OCI-LY1 (cell line): ENCODE data around the gene ORAI1.
"Not testable (repeated sequence)": the region's sequence is repeated elsewhere in the genome, so short reads cannot be mapped to it uniquely, and the experiment has no call there.

Experiments used
- H2AFZ ChIP-seq: fragments of 200-600 bp; sonication (generic), shearing (Covaris generic); 2 replicates; pipeline ENCODE4 v1.6.0; 2014; ENCODE audit warnings: antibody characterized with exemption, mild to moderate bottlenecking, low read length
- H3F3A ChIP-seq: fragments of 200-600 bp; sonication (generic), shearing (Covaris generic); 2 replicates; pipeline ENCODE4 v1.6.0; 2014; ENCODE audit warnings: mild to moderate bottlenecking, antibody characterized with exemption, low read length, moderate library complexity; ENCODE audit not compliant: insufficient read depth
- H3K27ac ChIP-seq: fragments of 200-600 bp; sonication (generic); 2 replicates; pipeline ENCODE4 v1.5.1; 2014; ENCODE audit warnings: low read length, mixed run types, mild to moderate bottlenecking, low read depth; ENCODE audit not compliant: poor library complexity, severe bottlenecking
- H3K27me3 ChIP-seq: fragments of 200-600 bp; sonication (generic); 2 replicates; pipeline ENCODE4 v1.6.0; 2014; ENCODE audit warnings: antibody characterized with exemption, mild to moderate bottlenecking, low read length, moderate library complexity; ENCODE audit not compliant: insufficient read depth
- H3K36me3 ChIP-seq: fragments of 200-600 bp; sonication (generic); 2 replicates; pipeline ENCODE4 v1.6.1; 2014; ENCODE audit warnings: mild to moderate bottlenecking, antibody characterized with exemption, low read length, moderate library complexity, mixed read lengths; ENCODE audit not compliant: insufficient read depth
- H3K4me1 ChIP-seq: fragments of 200-600 bp; sonication (generic); 2 replicates; pipeline ENCODE4 v1.5.1; 2014; ENCODE audit warnings: mild to moderate bottlenecking, low read length, moderate library complexity; ENCODE audit not compliant: insufficient read depth, severe bottlenecking
- H3K4me2 ChIP-seq: fragments of 200-600 bp; sonication (generic), shearing (Covaris generic); 2 replicates; pipeline ENCODE4 v1.6.1; 2014; ENCODE audit warnings: low read length
- H3K4me3 ChIP-seq: fragments of 200-600 bp; sonication (generic); 2 replicates; pipeline ENCODE4 v1.5.1; 2014; ENCODE audit warnings: low read length, low read depth, mild to moderate bottlenecking, mixed read lengths; ENCODE audit not compliant: poor library complexity, severe bottlenecking
- H3K79me2 ChIP-seq: fragments of 200-600 bp; shearing (Covaris generic); 2 replicates; pipeline ENCODE4 v1.6.1; 2016; ENCODE audit warnings: mixed run types, low read length, mixed read lengths; ENCODE audit not compliant: insufficient read depth
- H3K9ac ChIP-seq: fragments of 200-600 bp; sonication (generic), shearing (Covaris generic); 2 replicates; pipeline ENCODE4 v1.6.1; 2014; ENCODE audit warnings: mild to moderate bottlenecking, low read length, mixed read lengths
- H3K9me2 ChIP-seq: fragments of 200-600 bp; sonication (generic), shearing (Covaris generic); 2 replicates; pipeline ENCODE4 v1.6.1; 2014; ENCODE audit warnings: low read depth, mild to moderate bottlenecking, low read length, mixed read lengths
- H3K9me3 ChIP-seq: fragments of 200-600 bp; shearing (Covaris generic); 2 replicates; pipeline ENCODE4 v1.6.1; 2014; ENCODE audit warnings: low read length, mixed read lengths
- H4K20me1 ChIP-seq: fragments of 200-600 bp; sonication (generic), shearing (Covaris generic); 2 replicates; pipeline ENCODE4 v1.6.0; 2016; ENCODE audit warnings: mild to moderate bottlenecking, low read length; ENCODE audit not compliant: insufficient read depth
- EZH2 ChIP-seq: fragments of 200-600 bp; sonication (generic), shearing (Covaris generic); IDR thresholded peaks from 2 replicates; pipeline ENCODE4 v1.8.0; 2017; ENCODE audit warnings: borderline replicate concordance, mixed run types, mild to moderate bottlenecking, antibody characterized with exemption, low read length, moderate library complexity, mixed read lengths
- TF ChIP-seq, protein P1 (sequence below): fragments of 200-600 bp; sonication (generic), shearing (Covaris generic); IDR thresholded peaks from 2 replicates; pipeline ENCODE4 v1.5.1; 2017; ENCODE audit warnings: mild to moderate bottlenecking, antibody characterized with exemption, low read length, moderate library complexity, mixed read lengths

Gene ORAI1

DNA sequence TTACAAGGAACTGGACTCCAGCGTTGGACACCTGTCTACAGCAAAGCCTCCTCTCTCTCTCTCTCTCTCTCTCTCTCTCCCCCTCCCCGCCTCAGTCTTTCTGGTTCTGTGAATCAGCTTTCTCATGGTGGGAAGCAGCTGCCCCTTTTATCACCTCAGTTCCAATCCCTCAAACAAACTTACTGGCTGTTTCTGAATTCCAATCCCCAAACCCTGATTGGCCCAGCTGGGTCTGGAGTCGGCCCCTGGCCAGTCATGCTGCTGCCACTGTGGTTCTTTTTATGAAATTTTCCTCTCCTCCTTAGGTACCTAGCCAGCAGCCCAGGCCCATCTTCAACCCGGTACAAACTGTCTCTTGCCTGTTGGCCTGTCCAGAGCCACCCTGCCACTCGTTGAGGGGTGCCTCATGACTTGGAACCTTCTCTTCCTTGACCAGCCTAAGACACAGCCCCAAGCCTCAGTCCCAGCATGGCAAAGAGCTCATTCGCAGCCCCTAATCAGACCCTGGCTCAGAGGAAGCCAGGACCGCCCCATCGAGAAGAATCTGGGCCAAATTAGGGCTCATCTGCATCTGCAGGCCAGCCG lies 52.5 kb downstream of the ORAI1 start:
- Histone ChIP-seq H3K9ac (no peak overlapping the region), H3K9me2 (no peaks in the 10 kb centered on the region), H4K20me1 (no peaks in the 10 kb centered on the region), H3K4me3 (no peak overlapping the region), H3K4me2 (no peak overlapping the region), H3K27me3 (no peaks in the 10 kb centered on the region), H3K9me3 (no peaks in the 10 kb centered on the region), H3K4me1 (no peaks in the 10 kb centered on the region), H3K36me3 (no peaks in the 10 kb centered on the region), H3F3A (no peaks in the 10 kb centered on the region), H3K79me2 (no peaks in the 10 kb centered on the region), H2AFZ (no peak overlapping the region), H3K27ac (no peak overlapping the region)
- TF ChIP-seq, protein P1, sequence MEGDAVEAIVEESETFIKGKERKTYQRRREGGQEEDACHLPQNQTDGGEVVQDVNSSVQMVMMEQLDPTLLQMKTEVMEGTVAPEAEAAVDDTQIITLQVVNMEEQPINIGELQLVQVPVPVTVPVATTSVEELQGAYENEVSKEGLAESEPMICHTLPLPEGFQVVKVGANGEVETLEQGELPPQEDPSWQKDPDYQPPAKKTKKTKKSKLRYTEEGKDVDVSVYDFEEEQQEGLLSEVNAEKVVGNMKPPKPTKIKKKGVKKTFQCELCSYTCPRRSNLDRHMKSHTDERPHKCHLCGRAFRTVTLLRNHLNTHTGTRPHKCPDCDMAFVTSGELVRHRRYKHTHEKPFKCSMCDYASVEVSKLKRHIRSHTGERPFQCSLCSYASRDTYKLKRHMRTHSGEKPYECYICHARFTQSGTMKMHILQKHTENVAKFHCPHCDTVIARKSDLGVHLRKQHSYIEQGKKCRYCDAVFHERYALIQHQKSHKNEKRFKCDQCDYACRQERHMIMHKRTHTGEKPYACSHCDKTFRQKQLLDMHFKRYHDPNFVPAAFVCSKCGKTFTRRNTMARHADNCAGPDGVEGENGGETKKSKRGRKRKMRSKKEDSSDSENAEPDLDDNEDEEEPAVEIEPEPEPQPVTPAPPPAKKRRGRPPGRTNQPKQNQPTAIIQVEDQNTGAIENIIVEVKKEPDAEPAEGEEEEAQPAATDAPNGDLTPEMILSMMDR = no peak
- TF ChIP-seq EZH2 = no peak

DNA sequence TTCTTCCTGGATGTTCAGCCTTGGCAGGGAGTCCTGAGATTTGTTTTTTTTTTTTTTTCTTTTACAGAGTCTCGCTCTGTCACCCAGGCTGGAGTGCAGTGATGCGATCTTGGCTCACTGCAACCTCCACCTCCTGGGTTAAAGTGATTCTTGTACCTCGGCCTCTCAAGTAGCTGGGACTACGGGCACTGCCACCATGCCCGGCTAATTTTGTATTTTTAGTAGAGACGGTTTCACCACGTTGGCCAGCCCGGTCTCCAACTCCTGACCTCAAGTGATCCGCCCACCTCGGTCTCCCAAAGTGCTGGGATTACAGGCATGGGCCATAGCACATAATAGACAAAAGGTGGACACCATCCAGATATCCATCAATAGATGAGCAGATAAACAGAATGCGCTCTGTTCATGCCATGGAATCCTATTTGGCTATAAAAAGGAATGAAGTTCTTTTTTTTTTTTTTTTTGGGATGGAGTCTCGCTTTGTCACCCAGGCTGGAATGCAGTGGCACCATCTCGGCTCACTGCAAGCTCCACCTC lies 53.4 kb downstream of the ORAI1 start:
- H3F3A ChIP-seq, H3K4me3 ChIP-seq, H2AFZ ChIP-seq, H3K79me2 ChIP-seq, H3K36me3 ChIP-seq, H3K27ac ChIP-seq, H3K27me3 ChIP-seq, H3K9ac ChIP-seq, H4K20me1 ChIP-seq, H3K4me2 ChIP-seq, H3K9me3 ChIP-seq, H3K4me1 ChIP-seq, H3K9me2 ChIP-seq: not testable (repeated sequence)

DNA sequence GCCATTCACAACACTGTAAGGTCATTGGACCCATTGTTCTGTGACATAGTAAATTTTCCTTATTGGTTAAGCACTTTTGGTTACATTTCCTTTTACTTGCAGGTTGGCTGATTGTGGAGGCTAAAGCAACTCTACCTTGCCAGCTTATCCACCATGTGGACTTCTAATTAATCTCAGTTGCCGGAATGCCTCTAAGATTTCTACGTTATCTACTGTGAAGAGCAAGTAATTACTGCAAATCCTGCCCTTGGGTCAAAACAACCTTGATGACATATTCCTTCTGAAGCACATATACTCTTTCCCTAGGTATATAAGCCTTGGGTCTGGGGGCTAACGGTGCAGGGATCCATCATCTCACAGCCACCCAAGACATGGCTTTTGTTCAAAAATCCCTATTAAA lies 62.6 kb downstream of the ORAI1 start:
- Histone ChIP-seq H3K27ac (no peak overlapping the region), H3K4me3 (no peak overlapping the region), H3K9me3 (no peaks in the 10 kb centered on the region), H3K9ac (no peak overlapping the region), H3K36me3 (no peaks in the 10 kb centered on the region), H3K4me2 (no peak overlapping the region), H2AFZ (no peak overlapping the region), H3F3A (no peaks in the 10 kb centered on the region), H3K79me2 (no peaks in the 10 kb centered on the region), H4K20me1 (no peaks in the 10 kb centered on the region), H3K9me2 (no peaks in the 10 kb centered on the region), H3K27me3 (no peaks in the 10 kb centered on the region), H3K4me1 (peaks cover 28% of the 10 kb centered on the region)
- TF ChIP-seq, protein P1 = no peak
- no peak for TF ChIP-seq EZH2

DNA sequence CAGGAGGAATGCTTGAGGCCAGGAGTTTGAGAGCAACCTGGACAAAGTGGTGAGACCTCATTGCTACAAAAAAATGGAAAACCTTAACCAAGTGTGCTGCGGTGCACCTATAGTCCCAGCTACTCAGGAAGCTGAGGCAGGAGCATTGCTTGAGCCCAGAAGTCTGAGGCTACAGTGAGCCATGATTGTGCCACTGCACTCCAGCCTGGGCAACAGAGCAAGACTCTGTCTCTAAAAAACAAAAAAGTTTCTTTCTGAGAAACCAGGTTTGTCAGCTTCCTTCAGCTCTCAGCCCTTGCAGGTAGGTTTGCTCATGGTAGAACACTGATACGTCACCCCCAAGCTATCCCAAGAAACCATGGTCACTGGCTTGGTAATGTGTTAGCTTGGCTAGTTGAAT lies 63.1 kb downstream of the ORAI1 start:
- Histone ChIP-seq H3K79me2 (no peaks in the 10 kb centered on the region), H3K36me3 (no peaks in the 10 kb centered on the region), H3K9ac (no peak overlapping the region), H3K4me2 (no peak overlapping the region), H4K20me1 (no peaks in the 10 kb centered on the region), H2AFZ (no peak overlapping the region), H3F3A (no peaks in the 10 kb centered on the region), H3K4me3 (no peak overlapping the region), H3K27ac (no peak overlapping the region), H3K27me3 (no peaks in the 10 kb centered on the region), H3K9me2 (no peaks in the 10 kb centered on the region), H3K9me3 (no peaks in the 10 kb centered on the region), H3K4me1 (peaks cover 27% of the 10 kb centered on the region)
- TF ChIP-seq, protein P1 = no peak
- TF ChIP-seq EZH2 = no peak
